ENCODE results near the gene TEX52.

DNA sequence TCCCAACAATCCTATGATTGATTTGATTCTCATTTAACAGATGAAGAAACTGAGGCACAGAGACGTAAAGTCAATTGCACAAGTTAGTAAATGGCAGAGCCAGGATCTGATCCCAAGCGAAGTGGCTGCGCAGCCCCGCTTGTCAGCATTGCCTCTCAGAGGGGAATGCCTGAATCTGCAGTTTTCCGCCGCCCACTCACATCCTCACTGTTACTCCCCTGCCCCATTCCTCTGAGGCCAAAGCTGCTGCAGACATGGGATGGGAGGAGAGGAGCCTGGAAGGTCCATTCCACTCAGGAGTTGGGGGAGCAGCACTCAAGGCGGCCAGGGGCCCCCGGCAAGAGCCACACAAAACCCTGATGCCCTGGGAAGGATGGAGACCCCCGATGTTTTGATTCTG, 23.0 kb downstream of the TEX52 start:
- TF ChIP-seq POLR2A (IDR thresholded peaks at IDR 0.05) (no peak), POLR2AphosphoS5 (IDR thresholded peaks at IDR 0.05) (no peak), EP300 (IDR thresholded peaks at IDR 0.05) (no peak)
- TF ChIP-seq, protein P1, sequence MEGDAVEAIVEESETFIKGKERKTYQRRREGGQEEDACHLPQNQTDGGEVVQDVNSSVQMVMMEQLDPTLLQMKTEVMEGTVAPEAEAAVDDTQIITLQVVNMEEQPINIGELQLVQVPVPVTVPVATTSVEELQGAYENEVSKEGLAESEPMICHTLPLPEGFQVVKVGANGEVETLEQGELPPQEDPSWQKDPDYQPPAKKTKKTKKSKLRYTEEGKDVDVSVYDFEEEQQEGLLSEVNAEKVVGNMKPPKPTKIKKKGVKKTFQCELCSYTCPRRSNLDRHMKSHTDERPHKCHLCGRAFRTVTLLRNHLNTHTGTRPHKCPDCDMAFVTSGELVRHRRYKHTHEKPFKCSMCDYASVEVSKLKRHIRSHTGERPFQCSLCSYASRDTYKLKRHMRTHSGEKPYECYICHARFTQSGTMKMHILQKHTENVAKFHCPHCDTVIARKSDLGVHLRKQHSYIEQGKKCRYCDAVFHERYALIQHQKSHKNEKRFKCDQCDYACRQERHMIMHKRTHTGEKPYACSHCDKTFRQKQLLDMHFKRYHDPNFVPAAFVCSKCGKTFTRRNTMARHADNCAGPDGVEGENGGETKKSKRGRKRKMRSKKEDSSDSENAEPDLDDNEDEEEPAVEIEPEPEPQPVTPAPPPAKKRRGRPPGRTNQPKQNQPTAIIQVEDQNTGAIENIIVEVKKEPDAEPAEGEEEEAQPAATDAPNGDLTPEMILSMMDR (IDR thresholded peaks at IDR 0.05) = no peak
